HEK293 (cell line): ENCODE data around the gene ZNF296.
A peak's percentile ranks its signal among the peaks of the same experiment; 100 is the strongest.

ENCODE experiments used
- CTCF ChIA-PET: fragments of 350-600 bp; formaldehyde crosslinking; extraction: SDS; loops from one replicate; lab custom pipeline; 2021; ENCODE audit warnings: antibody characterized with exemption; lab: Yijun Ruan, JAX
- POLR2A ChIA-PET: fragments of 300-600 bp; formaldehyde crosslinking; extraction: SDS; loops from one replicate; lab custom pipeline; 2020; ENCODE audit warnings: antibody characterized with exemption, inconsistent platforms; lab: Yijun Ruan, JAX
- H3K27ac ChIP-seq: fragments of 200-500 bp; sonication (Bioruptor generic); 2 replicates; pipeline ENCODE4 v1.5.1; 2014; ENCODE audit warnings: low read depth, low read length, control low read depth, inconsistent platforms; ENCODE audit errors: extremely low read depth
- H3K36me3 ChIP-seq, 2 experiments: fragments of 200-500 bp in 1 of 2; sonication (Bioruptor generic) in 1 of 2; 1 replicate in 1 of 2; 2 replicates in 1 of 2; pipeline ENCODE4 v1.5.1; 2014 to 2017; ENCODE audit warnings: inconsistent platforms in 2 of 2, low read length in 2 of 2; ENCODE audit not compliant: control insufficient read depth in 2 of 2, insufficient read depth in 1 of 2
- H3K4me1 ChIP-seq: fragments of 200-500 bp; sonication (Bioruptor generic); 2 replicates; pipeline ENCODE4 v1.5.1; 2014; ENCODE audit warnings: mild to moderate bottlenecking, low read length, inconsistent platforms; ENCODE audit not compliant: control insufficient read depth, insufficient read depth
- H3K4me3 ChIP-seq: 2 replicates; pipeline ENCODE4 v1.5.1; 2011; ENCODE audit warnings: low read depth, mild to moderate bottlenecking, control low read depth, low read length, moderate library complexity
- H3K9me3 ChIP-seq: fragments of 200-500 bp; sonication (Bioruptor generic); 2 replicates; pipeline ENCODE4 v1.5.1; 2014; ENCODE audit warnings: low read depth, low read length, inconsistent platforms; ENCODE audit not compliant: control insufficient read depth, insufficient read depth
- GLI4 ChIP-seq: fragments of 450-650 bp; formaldehyde crosslinking; IDR thresholded peaks from 2 replicates; pipeline ENCODE4 v1.5.1; 2016; ENCODE audit warnings: missing biosample characterization, missing genetic modification characterization
- KLF1 ChIP-seq: fragments of 450-650 bp; formaldehyde crosslinking; IDR thresholded peaks from 2 replicates; pipeline ENCODE4 v1.5.1; 2016; ENCODE audit warnings: missing biosample characterization, missing genetic modification characterization
- KLF7 ChIP-seq: fragments of 450-650 bp; formaldehyde crosslinking; IDR thresholded peaks from 2 replicates; pipeline ENCODE4 v1.5.1; 2016; ENCODE audit warnings: missing biosample characterization, missing genetic modification characterization, borderline replicate concordance
- SP7 ChIP-seq: fragments of 450-650 bp; formaldehyde crosslinking; IDR thresholded peaks from 2 replicates; pipeline ENCODE4 v1.5.1; 2016; ENCODE audit warnings: missing biosample characterization, missing genetic modification characterization
- WT1 ChIP-seq: fragments of 450-650 bp; formaldehyde crosslinking; IDR thresholded peaks from 2 replicates; pipeline ENCODE4 v1.5.1; 2016; ENCODE audit warnings: missing biosample characterization, missing genetic modification characterization
- ZNF146 ChIP-seq: fragments of 450-650 bp; formaldehyde crosslinking; IDR thresholded peaks from 2 replicates; pipeline ENCODE4 v1.5.1; 2016; ENCODE audit warnings: missing biosample characterization, missing genetic modification characterization
- ZNF830 ChIP-seq: fragments of 450-650 bp; IDR thresholded peaks from 2 replicates; pipeline ENCODE4 v1.5.0; 2018; ENCODE audit warnings: missing biosample characterization, missing genetic modification characterization, low read depth, mild to moderate bottlenecking, moderate library complexity
- TF ChIP-seq, protein P1 (sequence below): fragments of 450-650 bp; formaldehyde crosslinking; IDR thresholded peaks from 2 replicates; pipeline ENCODE4 v1.5.1; 2016; ENCODE audit warnings: missing biosample characterization, missing genetic modification characterization
- TF ChIP-seq, protein P2 (sequence below): fragments of 450-650 bp; formaldehyde crosslinking; IDR thresholded peaks from 2 replicates; pipeline ENCODE4 v1.5.1; 2016; ENCODE audit warnings: missing biosample characterization, missing genetic modification characterization
- TF ChIP-seq, protein P3 (sequence below): sonication (generic); formaldehyde crosslinking; IDR thresholded peaks from 2 replicates; pipeline ENCODE4 v1.8.1; 2022; ENCODE audit warnings: mild to moderate bottlenecking, moderate library complexity, missing genetic modification reagents
- TF ChIP-seq, protein P4 (sequence below): fragments of 450-650 bp; IDR thresholded peaks from 2 replicates; pipeline ENCODE4 v1.5.1; 2018; ENCODE audit warnings: missing biosample characterization, mild to moderate bottlenecking, missing genetic modification characterization
- TF ChIP-seq, protein P5 (sequence below): fragments of 450-650 bp; formaldehyde crosslinking; IDR thresholded peaks from 2 replicates; pipeline ENCODE4 v1.5.1; 2017; ENCODE audit warnings: missing biosample characterization, missing genetic modification characterization
- TF ChIP-seq, protein P6 (sequence below): fragments of 450-650 bp; formaldehyde crosslinking; IDR thresholded peaks from 2 replicates; pipeline ENCODE4 v1.5.1; 2016; ENCODE audit warnings: missing biosample characterization, missing genetic modification characterization, borderline replicate concordance

Gene ZNF296

DNA sequence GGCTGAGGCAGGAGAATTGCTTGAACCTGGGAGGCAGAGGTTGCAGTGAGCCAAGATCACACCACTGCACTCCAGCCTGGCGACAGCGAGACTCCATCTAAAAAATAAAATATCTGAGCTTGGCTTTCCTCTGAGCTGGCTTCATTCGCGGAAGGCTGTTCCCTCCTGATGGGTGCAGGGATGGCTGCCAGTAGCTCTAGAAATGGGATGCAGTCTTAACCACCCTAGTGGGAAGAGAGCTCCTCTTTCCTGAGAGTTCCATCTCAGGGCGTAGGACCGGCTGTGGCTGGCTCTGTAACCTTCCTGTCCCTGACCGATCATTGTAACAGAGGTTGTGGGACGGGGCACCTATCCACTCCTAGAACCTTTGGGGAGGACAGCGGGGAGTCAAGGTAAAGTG is 49.1 kb upstream of the ZNF296 start (continued):
- TF ChIP-seq, protein P1, sequence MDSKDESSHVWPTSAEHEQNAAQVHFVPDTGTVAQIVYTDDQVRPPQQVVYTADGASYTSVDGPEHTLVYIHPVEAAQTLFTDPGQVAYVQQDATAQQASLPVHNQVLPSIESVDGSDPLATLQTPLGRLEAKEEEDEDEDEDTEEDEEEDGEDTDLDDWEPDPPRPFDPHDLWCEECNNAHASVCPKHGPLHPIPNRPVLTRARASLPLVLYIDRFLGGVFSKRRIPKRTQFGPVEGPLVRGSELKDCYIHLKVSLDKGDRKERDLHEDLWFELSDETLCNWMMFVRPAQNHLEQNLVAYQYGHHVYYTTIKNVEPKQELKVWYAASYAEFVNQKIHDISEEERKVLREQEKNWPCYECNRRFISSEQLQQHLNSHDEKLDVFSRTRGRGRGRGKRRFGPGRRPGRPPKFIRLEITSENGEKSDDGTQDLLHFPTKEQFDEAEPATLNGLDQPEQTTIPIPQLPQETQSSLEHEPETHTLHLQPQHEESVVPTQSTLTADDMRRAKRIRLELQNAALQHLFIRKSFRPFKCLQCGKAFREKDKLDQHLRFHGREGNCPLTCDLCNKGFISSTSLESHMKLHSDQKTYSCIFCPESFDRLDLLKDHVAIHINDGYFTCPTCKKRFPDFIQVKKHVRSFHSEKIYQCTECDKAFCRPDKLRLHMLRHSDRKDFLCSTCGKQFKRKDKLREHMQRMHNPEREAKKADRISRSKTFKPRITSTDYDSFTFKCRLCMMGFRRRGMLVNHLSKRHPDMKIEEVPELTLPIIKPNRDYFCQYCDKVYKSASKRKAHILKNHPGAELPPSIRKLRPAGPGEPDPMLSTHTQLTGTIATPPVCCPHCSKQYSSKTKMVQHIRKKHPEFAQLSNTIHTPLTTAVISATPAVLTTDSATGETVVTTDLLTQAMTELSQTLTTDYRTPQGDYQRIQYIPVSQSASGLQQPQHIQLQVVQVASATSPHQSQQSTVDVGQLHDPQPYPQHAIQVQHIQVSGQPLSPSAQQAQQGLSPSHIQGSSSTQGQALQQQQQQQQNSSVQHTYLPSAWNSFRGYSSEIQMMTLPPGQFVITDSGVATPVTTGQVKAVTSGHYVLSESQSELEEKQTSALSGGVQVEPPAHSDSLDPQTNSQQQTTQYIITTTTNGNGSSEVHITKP (tag by site-specific recombination), result no peak
- no peak for TF ChIP-seq ZNF830 (tag by site-specific recombination)

DNA sequence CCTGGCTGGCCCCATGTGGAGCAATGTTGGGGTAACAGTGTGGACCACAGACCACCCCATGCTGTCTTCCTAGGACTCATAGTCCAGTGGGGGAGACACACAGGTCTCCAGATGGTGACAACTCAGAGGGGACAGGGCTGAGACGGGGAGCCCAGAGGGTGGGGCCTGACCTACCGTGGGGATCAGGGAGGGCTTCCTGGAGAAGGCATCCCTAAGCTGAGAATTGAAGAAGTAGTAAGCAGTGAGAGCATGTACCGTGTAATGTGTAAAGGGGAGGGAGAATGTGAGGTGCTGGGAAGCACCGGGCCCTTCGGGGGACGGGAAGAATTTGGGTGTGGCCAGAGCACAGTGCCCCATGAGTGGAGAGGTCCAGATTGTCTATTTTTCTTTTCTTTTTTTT is 47.7 kb upstream of the ZNF296 start:
- POLR2A ChIA-PET, result interaction anchor here (0.9 to 3.2 kb wide), 2 partner anchors 21 to 32 kb away, joined by 3 to 13 read pairs; partner anchors contain the start of gene PPP1R37
- peaks cover 0 to 3% of the 10 kb centered on the region in 2 experiments; a peak in 2 of 3 replicates for H3K36me3 ChIP-seq
- CTCF ChIA-PET, result interaction anchor here (0.7 to 4.2 kb wide), 4 partner anchors 12 to 63 kb away, joined by 3 to 30 read pairs (median 4); partner anchors contain the start of gene PPP1R37
- 0 out of 2 replicates have a peak overlapping the region, but pooled peaks have one; percentile 22 for H3K27ac ChIP-seq
- peaks cover 8% of the 10 kb centered on the region for H3K4me1 ChIP-seq
- TF ChIP-seq, protein P2, sequence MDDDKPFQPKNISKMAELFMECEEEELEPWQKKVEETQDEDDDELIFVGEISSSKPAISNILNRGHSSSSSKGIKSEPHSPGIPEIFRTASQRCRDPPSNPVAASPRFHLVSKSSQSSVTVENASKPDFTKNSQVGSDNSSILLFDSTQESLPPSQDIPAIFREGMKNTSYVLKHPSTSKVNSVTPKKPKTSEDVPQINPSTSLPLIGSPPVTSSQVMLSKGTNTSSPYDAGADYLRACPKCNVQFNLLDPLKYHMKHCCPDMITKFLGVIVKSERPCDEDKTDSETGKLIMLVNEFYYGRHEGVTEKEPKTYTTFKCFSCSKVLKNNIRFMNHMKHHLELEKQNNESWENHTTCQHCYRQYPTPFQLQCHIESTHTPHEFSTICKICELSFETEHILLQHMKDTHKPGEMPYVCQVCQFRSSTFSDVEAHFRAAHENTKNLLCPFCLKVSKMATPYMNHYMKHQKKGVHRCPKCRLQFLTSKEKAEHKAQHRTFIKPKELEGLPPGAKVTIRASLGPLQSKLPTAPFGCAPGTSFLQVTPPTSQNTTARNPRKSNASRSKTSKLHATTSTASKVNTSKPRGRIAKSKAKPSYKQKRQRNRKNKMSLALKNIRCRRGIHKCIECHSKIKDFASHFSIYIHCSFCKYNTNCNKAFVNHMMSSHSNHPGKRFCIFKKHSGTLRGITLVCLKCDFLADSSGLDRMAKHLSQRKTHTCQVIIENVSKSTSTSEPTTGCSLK (tag by site-specific recombination), result no peak
- TF ChIP-seq KLF7 (tag by site-specific recombination) (no peak), ZNF146 (tag by site-specific recombination) (no peak)
- TF ChIP-seq, protein P3, sequence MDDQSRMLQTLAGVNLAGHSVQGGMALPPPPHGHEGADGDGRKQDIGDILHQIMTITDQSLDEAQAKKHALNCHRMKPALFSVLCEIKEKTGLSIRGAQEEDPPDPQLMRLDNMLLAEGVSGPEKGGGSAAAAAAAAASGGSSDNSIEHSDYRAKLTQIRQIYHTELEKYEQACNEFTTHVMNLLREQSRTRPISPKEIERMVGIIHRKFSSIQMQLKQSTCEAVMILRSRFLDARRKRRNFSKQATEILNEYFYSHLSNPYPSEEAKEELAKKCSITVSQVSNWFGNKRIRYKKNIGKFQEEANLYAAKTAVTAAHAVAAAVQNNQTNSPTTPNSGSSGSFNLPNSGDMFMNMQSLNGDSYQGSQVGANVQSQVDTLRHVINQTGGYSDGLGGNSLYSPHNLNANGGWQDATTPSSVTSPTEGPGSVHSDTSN, result no peak
- TF ChIP-seq, all 188 proteins: peak for 0
- H3K4me3 ChIP-seq, result no peak overlapping the region
- no peaks in the 10 kb centered on the region for H3K9me3 ChIP-seq

DNA sequence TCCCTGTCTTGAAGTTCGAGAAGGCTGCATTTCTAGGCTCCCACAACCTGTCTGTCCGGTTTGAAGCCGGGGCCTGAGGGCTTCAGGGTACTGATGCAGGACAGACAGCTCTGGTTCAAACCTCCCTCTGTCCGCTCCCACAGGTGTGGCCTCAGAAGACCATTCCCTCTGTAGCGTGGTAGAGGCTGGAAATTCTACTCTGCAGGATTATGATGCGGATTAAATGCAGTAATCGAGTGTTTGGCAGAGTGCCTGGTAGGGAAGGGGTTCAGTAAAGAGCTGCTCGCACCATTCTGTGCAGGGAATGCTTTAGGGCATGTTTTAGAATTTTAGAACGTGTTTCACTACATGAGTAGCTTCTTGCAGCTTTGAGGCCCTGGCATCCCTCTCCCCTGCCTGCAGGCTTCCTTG is 47.2 kb upstream of the ZNF296 start:
- Histone ChIP-seq H3K4me1 (peaks cover 8% of the 10 kb centered on the region), H3K36me3 (no peaks in the 10 kb centered on the region; a peak in 1 of 3 replicates), H3K4me3 (no peak overlapping the region), H3K9me3 (no peaks in the 10 kb centered on the region), H3K27ac (peak overlapping the region; percentile 22; the same call in 1 of the 2 replicates)
- ChIA-PET POLR2A (interaction anchor here (0.9 to 3.2 kb wide), 2 partner anchors 20 to 31 kb away, joined by 3 to 13 read pairs; partner anchors contain the start of gene PPP1R37), CTCF (interaction anchor here (0.7 to 4.2 kb wide), 3 partner anchors 13 to 64 kb away, joined by 3 to 30 read pairs (median 5); partner anchors contain the start of gene PPP1R37)
- TF ChIP-seq, protein P4, sequence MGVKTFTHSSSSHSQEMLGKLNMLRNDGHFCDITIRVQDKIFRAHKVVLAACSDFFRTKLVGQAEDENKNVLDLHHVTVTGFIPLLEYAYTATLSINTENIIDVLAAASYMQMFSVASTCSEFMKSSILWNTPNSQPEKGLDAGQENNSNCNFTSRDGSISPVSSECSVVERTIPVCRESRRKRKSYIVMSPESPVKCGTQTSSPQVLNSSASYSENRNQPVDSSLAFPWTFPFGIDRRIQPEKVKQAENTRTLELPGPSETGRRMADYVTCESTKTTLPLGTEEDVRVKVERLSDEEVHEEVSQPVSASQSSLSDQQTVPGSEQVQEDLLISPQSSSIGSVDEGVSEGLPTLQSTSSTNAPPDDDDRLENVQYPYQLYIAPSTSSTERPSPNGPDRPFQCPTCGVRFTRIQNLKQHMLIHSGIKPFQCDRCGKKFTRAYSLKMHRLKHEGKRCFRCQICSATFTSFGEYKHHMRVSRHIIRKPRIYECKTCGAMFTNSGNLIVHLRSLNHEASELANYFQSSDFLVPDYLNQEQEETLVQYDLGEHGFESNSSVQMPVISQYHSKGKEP (tag by site-specific recombination), result peak; percentile 93
- TF ChIP-seq SP7 (tag by site-specific recombination) (no peak), GLI4 (no peak), KLF1 (tag by site-specific recombination) (no peak), WT1 (tag by site-specific recombination) (no peak)
- TF ChIP-seq, protein P5, sequence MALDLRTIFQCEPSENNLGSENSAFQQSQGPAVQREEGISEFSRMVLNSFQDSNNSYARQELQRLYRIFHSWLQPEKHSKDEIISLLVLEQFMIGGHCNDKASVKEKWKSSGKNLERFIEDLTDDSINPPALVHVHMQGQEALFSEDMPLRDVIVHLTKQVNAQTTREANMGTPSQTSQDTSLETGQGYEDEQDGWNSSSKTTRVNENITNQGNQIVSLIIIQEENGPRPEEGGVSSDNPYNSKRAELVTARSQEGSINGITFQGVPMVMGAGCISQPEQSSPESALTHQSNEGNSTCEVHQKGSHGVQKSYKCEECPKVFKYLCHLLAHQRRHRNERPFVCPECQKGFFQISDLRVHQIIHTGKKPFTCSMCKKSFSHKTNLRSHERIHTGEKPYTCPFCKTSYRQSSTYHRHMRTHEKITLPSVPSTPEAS (tag by site-specific recombination), result no peak
- TF ChIP-seq, protein P6, sequence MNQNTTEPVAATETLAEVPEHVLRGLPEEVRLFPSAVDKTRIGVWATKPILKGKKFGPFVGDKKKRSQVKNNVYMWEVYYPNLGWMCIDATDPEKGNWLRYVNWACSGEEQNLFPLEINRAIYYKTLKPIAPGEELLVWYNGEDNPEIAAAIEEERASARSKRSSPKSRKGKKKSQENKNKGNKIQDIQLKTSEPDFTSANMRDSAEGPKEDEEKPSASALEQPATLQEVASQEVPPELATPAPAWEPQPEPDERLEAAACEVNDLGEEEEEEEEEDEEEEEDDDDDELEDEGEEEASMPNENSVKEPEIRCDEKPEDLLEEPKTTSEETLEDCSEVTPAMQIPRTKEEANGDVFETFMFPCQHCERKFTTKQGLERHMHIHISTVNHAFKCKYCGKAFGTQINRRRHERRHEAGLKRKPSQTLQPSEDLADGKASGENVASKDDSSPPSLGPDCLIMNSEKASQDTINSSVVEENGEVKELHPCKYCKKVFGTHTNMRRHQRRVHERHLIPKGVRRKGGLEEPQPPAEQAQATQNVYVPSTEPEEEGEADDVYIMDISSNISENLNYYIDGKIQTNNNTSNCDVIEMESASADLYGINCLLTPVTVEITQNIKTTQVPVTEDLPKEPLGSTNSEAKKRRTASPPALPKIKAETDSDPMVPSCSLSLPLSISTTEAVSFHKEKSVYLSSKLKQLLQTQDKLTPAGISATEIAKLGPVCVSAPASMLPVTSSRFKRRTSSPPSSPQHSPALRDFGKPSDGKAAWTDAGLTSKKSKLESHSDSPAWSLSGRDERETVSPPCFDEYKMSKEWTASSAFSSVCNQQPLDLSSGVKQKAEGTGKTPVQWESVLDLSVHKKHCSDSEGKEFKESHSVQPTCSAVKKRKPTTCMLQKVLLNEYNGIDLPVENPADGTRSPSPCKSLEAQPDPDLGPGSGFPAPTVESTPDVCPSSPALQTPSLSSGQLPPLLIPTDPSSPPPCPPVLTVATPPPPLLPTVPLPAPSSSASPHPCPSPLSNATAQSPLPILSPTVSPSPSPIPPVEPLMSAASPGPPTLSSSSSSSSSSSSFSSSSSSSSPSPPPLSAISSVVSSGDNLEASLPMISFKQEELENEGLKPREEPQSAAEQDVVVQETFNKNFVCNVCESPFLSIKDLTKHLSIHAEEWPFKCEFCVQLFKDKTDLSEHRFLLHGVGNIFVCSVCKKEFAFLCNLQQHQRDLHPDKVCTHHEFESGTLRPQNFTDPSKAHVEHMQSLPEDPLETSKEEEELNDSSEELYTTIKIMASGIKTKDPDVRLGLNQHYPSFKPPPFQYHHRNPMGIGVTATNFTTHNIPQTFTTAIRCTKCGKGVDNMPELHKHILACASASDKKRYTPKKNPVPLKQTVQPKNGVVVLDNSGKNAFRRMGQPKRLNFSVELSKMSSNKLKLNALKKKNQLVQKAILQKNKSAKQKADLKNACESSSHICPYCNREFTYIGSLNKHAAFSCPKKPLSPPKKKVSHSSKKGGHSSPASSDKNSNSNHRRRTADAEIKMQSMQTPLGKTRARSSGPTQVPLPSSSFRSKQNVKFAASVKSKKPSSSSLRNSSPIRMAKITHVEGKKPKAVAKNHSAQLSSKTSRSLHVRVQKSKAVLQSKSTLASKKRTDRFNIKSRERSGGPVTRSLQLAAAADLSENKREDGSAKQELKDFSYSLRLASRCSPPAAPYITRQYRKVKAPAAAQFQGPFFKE, result no peak
